Stimulated activated CD8-positive, alpha-beta memory T cell treated with anti-CD3 and anti-CD28 coated beads, Interleukin-7, amount 100 ng/mL, for 4 hours (primary cell): ENCODE measurements around the gene SUN2.

Source experiments
- DNase-seq, 2 donors: peaks; one replicate each; pipeline ENCODE4 v3.0.0-alpha.2; 2020; ENCODE audit warnings: low read depth in 2 of 2

The SUN2 gene

GRCh38 chr22:38697425-38698089 lies 58.2 kb downstream of the SUN2 start:
- DNase-seq, result no peak

- peak; percentile 27 to 30 for DNase-seq
Observed at GRCh38 chr22:38696606-38697424, 59.0 kb downstream of the SUN2 start.

GRCh38 chr22:38694940-38695339 lies 60.9 kb downstream of the SUN2 start:
- DNase-seq, result no peak

GRCh38 chr22:38694049-38694448 lies 61.7 kb downstream of the SUN2 start:
- no peak for DNase-seq

- DNase-seq, result no peak
Observed at GRCh38 chr22:38689651-38690050, 66.1 kb downstream of the SUN2 start.

GRCh38 chr22:38685761-38686160 lies 70.0 kb downstream of the SUN2 start:
- DNase-seq, result no peak

GRCh38 chr22:38684895-38685294 lies 70.9 kb downstream of the SUN2 start:
- no peak for DNase-seq
